ENCODE data around the gene VEZF1.
A peak's percentile ranks its signal among the peaks of the same experiment; 100 is the strongest.

The VEZF1 gene

DNA sequence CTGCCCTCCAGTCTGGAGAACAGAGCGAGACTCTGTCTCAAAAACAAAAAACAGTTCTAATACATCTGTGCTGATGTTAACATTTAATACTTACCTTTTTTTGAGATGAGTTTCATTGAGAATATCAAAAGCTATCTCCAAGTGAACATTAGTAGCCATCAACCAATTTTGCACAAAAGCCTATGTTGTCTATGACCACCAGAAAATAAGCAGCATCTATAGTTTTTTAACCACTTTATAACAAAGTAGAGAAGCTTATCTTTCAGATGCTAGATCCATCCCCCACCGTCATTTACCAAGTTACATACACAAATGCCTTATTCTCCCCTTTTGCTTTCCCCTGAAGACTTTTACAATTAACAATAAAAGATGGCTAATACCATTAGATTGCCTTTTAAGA lies 14.9 kb upstream of the VEZF1 start:
- TF ChIP-seq, protein P1, sequence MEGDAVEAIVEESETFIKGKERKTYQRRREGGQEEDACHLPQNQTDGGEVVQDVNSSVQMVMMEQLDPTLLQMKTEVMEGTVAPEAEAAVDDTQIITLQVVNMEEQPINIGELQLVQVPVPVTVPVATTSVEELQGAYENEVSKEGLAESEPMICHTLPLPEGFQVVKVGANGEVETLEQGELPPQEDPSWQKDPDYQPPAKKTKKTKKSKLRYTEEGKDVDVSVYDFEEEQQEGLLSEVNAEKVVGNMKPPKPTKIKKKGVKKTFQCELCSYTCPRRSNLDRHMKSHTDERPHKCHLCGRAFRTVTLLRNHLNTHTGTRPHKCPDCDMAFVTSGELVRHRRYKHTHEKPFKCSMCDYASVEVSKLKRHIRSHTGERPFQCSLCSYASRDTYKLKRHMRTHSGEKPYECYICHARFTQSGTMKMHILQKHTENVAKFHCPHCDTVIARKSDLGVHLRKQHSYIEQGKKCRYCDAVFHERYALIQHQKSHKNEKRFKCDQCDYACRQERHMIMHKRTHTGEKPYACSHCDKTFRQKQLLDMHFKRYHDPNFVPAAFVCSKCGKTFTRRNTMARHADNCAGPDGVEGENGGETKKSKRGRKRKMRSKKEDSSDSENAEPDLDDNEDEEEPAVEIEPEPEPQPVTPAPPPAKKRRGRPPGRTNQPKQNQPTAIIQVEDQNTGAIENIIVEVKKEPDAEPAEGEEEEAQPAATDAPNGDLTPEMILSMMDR (IDR thresholded peaks at IDR 0.05): no peak

DNA sequence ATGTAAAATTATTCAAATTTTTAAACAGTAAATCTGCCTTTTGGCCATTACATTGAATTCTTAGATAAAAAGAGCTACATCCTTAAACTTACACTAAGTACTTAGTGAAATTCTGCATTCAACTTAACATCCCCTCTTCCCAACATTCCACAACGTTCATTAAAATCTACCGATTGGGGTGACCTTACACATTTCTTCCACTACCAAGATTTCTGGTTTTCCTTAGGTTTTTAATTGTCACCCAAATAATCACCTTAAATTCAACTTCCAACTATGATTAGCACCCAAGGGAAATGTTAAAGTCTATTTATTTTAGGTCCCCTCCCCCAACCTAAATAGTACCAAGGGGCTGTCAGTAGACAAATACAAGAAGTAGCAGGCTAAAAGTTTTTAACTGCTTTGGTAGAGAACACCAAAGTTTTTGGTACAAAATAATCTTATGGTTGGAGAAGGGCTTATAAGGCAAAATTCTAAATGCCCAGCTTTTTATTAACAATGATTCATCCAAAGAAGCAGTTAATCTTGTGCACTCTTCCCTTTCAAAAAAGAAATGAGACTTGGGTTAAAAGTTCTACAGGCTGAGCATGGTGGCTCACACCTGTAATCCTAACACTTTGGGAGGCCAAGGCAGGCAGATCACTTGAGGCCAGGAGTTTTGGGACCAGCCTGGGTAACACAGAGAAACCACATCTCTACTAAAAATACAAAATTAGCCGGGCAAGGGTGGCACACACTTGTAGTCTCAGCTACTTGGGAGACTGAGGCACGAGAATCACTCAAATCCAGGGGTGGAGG lies 14.3 kb upstream of the VEZF1 start:
- TF ChIP-seq, protein P1 (IDR thresholded peaks at IDR 0.05): no peak

DNA sequence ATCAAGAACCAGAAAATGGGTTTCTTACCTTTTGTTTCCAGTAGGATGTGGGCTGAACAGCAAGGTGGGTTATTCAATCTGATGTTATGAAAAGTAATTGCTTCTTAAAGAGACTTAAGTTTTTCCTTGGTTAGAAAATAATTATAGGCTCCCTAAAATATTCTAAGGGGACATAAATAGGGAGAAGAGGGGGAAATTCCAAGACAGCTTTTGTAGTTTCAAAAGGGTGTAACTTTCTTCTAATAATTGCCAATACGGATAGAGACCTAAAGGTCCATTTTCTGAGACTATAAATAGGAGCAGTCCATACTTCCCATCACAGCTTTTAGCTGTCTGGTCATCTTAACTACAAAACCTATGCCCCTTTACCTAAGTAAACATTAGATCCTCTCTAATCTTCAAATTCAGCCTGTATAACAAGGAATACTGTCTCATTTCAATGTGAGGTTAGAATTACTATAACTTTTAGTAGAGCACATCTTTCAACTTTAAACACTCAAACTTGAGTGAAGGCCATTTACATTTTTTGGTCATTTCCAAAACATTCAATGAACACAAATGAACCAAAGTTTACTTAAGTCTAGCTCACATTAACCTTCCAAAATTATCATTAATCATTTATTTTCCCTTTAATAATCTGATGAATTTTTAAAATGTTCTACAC lies 13.5 kb upstream of the VEZF1 start:
- TF ChIP-seq, protein P1 (IDR thresholded peaks at IDR 0.05): no peak

DNA sequence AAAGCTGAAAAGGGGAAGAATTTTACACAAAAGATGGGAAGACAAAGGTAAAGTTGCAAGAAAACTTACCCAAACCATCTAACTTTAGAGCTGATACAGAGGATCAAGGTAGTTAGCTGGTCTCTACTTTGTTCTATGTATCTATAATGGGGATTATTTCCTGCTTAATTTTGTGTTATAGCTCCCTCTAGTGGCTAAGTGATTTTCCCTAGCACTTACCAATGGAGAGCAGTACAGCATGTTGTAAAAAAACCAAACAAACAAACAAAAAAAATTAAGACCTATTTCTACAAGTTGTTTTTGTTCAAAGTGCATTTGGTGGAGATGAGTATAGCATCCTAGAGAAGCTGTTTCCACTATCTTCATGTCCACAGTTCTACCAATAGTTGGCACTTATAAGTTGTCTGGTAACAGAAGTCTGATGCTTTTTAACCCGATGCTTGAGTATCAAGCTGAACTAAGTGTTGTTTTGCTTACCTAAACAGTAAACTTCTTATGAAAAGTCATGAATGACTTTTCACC lies 11.5 kb upstream of the VEZF1 start:
- TF ChIP-seq, protein P1 (IDR thresholded peaks at IDR 0.05): peak; percentile 91

DNA sequence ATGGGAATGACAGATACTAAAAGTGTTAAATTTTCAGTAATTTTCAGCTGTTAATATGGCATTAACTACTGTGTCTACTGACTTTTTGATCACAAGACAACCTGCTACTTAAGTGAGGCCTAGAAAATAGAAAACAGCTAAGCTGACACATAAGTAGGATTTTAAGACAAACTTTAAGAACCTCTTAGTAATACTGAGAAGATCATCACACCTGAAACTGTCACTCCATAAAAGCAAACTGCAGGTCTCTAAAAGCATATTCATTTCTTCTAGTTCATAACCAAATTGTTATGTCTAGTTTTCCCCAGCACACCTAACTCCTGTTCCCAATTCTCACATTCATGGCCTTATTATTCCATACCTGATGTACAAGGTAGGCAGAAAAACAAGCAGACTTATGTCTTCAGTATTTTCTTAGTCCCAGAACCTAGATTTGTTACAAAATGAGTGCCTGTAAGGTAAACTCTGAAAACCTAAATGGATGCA lies 11.0 kb upstream of the VEZF1 start:
- TF ChIP-seq, protein P1 (IDR thresholded peaks at IDR 0.05): no peak

DNA sequence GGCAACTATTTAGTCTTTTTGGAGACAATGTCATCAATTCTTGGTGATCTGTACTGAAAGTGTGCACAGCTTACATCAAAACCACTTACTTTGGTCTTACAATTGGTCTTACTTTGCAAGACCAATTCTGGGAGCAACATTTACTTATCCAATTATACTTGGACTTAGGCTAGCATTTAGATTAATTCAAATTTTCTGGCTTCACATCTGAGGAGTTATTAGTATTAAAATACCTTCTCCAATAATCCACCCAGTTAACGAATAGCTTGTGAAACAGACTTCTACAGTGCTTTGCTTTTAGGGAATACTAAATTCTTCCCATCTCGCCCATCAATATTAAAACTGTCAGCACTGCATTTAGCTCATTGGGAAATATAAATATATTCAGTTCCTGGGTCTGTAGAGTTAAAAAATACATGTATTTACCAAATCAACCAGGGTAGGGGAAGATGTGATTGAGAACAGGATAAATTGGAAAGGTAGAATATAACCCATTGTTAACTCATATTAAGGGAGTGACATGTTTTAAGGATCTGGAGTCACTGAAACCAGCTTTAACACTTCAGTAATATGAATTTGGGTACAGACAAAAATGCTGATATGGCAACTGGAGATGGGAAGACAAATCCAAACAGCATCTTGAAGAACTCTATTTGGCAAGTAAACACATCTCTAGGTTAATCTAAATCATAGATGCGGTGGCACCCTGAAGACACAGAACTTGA lies 9.2 kb upstream of the VEZF1 start:
- TF ChIP-seq, protein P1 (IDR thresholded peaks at IDR 0.05): no peak
